HUDEP-2 (cell line): ENCODE results near the gene PRSS33.

Experiments used
- DNase-seq, 76 experiments: peaks; one replicate each; lab custom pipeline; 2025; ENCODE audit not compliant: unreplicated experiment in 76 of 76; lab: John Stamatoyannopoulos, UW

Gene PRSS33

GRCh38 chr16:2745961-2746360 lies 41.4 kb downstream of the PRSS33 start:
- DNase-seq, result no peak

- no peak for DNase-seq
These were observed 42.1 kb downstream of the PRSS33 start for GRCh38 chr16:2745116-2745890.

GRCh38 chr16:2744711-2745110 lies 42.6 kb downstream of the PRSS33 start:
- no peak for DNase-seq

GRCh38 chr16:2743007-2743810 lies 44.2 kb downstream of the PRSS33 start:
- DNase-seq, result no peak

GRCh38 chr16:2742323-2743006 lies 44.9 kb downstream of the PRSS33 start:
- no peak for DNase-seq

- no peak for DNase-seq
These were observed 46.2 kb downstream of the PRSS33 start for GRCh38 chr16:2741168-2741567.

GRCh38 chr16:2740476-2740875 lies 46.9 kb downstream of the PRSS33 start:
- DNase-seq, result no peak

- peak in 1 of 76 experiments; percentile 18 for DNase-seq
These were observed 47.5 kb downstream of the PRSS33 start for GRCh38 chr16:2739625-2740430.

GRCh38 chr16:2738615-2739014 lies 48.7 kb downstream of the PRSS33 start:
- DNase-seq, result no peak

- DNase-seq, result peak in 1 of 76 experiments; percentile 15
These were observed 49.4 kb downstream of the PRSS33 start for GRCh38 chr16:2737895-2738418.

- no peak for DNase-seq
These were observed 50.1 kb downstream of the PRSS33 start for GRCh38 chr16:2737238-2737605.

- DNase-seq, result no peak
These were observed 50.7 kb downstream of the PRSS33 start for GRCh38 chr16:2736476-2737237.

GRCh38 chr16:2734844-2735515 lies 52.4 kb downstream of the PRSS33 start:
- DNase-seq, result no peak
